Cerebellar cortex (tissue), 1 donor: ENCODE measurements around the gene KRT34.

ENCODE experiments used
- DNase-seq: peaks from one replicate; pipeline ENCODE4 v3.0.0-alpha.2; 2015; ENCODE audit warnings: low spot score

The KRT34 gene

DNA sequence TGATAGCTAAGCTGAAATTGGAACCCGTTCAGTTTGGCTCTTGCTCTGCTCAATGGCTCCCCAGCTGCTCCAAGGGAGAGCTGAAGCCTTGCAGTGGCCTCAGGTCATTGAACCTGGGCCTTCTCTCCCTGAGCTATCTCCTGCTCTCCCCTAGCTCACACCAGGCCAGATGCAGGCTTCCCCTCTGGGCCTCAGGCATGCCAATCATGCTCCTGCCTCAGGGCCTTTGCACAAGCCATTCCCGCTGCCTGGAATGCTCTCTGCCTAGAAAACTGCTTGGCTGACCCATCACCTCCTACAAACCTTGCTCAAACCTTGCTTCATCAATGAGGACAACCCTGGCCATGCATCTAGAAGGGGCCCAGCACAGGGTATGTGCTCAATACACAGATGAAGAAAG lies 49.9 kb downstream of the KRT34 start:
- no peak for DNase-seq

- DNase-seq, result no peak
These were observed 50.5 kb downstream of the KRT34 start for GRCh38 chr17:41331606-41332005.

- DNase-seq, result peak; percentile 22
These were observed 52.7 kb downstream of the KRT34 start for GRCh38 chr17:41329279-41329948.

GRCh38 chr17:41328207-41328606 lies 53.9 kb downstream of the KRT34 start:
- no peak for DNase-seq
